DND-41 (cell line): ENCODE measurements around the gene RPS17.

Source experiments
- CTCF ChIP-seq: IDR thresholded peaks from 2 replicates; pipeline ENCODE4 v1.5.1; 2012; ENCODE audit warnings: borderline replicate concordance, low read length, moderate library complexity, mild to moderate bottlenecking; ENCODE audit not compliant: poor library complexity, severe bottlenecking; ENCODE audit errors: extremely low read depth
- EZH2 ChIP-seq: IDR thresholded peaks from 3 replicates; pipeline ENCODE4 v1.6.1; 2012; ENCODE audit warnings: borderline replicate concordance, low read depth, mild to moderate bottlenecking, moderate library complexity, low read length, inconsistent platforms; ENCODE audit not compliant: severe bottlenecking

GRCh38 chr15:82533801-82534200 is 6.5 kb downstream of the RPS17 start:
- no peak for TF ChIP-seq CTCF
- no peak for TF ChIP-seq EZH2
